DMS53 (cell line): ENCODE measurements around the gene NEK4.

Experiments
- DNase-seq: peaks from one replicate; lab custom pipeline; 2025; lab: John Stamatoyannopoulos, UW

Gene NEK4

DNA sequence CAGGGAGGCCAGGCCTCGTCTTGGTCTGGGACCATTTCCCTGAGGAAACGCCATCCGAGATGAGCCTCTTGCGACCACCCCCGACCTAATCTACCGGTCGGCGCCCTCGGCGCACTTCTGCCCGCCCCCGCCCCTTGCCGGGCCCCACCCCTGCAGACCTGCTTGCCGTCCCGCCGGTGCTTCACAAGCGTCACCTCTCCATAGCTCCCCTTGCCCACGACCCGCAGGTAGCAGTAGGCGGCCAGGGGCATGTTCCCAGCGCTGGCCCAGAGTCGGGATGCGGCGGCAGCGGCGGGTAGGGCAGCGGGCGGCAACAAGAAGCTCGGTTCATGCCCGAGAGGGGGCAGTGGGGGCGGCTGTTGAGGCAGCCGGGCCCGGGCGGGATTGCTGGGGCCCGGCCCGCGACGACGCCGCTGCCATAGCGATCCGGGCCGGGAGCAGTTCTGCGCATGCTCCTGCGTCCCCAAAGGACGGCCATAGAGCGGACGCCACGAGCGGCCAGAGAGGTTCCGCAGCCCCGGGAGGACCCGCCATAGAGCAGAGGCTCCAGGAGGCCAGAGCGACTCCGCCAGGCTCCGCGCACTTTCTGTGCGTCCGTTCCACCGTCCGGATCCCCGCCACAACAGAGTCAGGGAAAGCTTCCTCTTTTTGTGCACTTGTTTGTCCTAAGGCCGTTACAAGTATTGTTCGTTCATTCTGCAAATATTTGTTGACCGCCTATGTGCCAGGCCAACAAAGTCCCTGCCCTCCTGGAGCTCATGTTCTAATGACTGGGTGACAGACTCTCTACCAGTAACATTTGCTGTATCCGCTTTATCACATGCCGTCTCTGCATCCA, at the start of gene NEK4:
TSS of gene NEK4 (minus strand) at position 445 of the 838 bp plus-strand sequence. CDS start at position 251, 194 bp downstream.
- DNase-seq: peak; percentile 86

DNA sequence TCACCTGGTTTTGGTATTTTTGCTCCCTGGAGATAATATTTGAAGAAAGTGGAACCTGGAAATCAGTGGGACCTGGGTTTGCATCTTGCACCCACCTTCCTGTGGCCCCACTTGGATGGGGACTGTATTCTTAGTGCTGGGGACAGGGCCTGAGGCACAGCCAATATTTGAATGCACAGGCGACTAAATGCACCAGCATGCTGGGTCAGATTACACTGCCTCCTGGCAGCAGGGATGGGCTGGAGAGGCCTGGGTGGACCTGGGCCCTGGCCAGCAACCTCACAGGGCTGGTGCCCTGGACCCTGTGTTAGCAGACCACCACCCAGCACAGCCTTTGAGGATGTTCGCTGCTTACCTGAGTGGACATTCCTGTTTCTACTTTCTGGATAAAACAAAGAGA, 49.2 kb upstream of the NEK4 start:
- no peak for DNase-seq

DNA sequence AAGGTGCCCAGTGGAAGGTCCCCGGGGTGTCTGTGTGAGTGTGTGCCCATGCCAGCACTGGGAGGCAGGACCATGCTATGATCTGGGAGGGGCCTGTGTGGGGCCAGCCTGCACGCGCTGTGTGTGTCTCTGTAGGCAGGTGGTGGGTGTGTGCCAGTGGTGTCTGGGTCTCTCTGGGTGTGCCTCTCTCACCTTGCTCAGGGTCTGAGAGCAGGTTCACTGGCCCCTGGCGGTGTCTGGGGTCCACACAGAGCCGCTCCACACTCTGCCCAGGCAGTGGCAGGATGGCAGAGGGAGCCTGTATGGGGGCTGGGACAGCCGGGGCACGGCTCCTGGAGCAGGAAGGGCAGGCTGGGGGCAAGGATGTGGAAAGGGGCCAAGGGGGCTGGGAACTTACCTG, 47.1 kb upstream of the NEK4 start:
- DNase-seq: no peak

DNA sequence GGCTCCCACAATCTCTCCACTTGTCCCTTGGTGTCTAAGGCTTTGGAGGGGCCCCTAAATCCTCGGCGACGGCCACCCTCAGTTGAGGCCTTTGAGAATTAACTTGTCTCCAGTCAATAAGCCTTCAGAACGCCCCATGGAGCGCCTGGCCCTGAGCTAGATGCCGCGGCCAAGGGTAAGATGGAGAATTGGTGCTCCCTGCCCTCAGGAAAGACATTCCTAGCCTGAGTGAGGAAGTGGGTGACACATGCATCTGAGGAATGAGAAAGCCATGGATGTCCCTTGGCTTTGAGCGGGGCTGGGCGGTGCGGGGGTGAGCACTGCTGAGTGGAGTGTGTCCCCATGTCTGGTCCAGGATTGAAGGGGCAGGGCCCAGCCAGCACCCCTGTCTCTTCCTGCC, 46.5 kb upstream of the NEK4 start:
- DNase-seq: no peak

- no peak for DNase-seq
Measured at GRCh38 chr3:52816654-52817053, 45.9 kb upstream of the NEK4 start.

DNA sequence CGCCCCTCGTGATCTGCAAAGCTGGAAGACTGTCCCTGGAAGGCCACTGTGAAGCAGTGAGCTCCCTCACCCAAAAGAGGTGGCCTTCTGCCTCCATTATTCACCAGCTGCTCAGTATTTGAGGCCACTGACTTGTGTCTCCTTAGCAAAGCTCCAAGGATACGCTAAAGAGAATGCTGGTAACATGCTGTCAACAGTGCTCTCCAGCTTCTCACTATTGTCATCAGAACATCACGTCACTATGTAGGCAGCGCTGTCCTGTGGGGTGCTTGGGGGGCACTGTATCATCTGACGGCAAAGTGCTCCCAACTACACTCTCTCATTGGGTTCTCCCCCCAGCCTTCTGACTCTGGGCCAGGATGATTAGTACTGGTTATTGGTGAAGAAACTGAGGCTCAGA, 45.5 kb upstream of the NEK4 start:
- DNase-seq: no peak

DNA sequence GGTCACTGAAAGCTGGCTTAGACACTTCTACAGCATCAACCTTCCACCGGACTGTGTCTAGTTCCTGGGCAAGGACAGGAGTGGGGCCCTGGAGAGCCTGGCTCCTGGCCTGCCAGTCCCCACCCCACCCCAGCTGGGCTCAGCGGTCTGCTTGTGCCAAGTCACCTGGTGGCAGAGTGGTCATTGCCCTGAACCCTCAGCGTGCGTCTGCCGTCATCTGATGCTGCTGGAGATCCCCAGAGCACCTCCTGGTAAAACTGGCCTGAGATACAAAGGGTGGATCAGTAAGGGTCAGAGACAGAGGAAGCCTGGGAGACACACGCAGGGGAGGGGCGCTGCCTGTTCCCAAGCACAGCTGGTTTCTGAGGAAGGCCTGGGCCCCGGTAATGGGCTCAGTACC, 43.1 kb upstream of the NEK4 start:
- no peak for DNase-seq

DNA sequence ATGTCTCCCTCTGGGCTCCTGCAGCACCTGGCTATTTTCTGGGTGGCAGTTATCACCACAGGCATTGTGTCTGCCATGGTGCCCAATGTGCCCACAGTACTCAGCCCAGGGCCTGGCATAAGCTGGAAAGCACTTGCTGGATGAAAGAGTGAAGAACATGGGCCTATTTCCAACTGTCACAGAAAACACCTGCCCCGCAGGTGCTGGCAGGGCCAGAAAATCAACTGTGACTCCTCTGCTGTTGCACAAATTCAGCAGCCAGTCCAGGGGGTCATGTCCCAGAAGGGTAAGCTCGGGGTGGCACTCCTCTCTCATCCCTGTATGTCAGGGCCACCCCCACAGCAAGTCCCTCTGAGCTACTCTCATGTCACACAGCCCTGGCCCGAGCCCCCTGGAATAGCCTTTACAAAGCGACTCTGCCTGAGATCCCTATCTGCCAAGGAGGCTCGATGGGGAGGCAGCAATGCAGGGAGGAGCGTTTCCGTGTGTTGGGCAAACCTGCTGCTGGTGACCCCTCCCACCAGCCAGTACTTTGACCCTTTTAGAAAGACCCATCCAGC, 40.8 kb upstream of the NEK4 start:
- no peak for DNase-seq

- DNase-seq: no peak
Measured at GRCh38 chr3:52810923-52811322, 40.2 kb upstream of the NEK4 start.

- peak; percentile 55 for DNase-seq
Measured at GRCh38 chr3:52809662-52810377, 39.1 kb upstream of the NEK4 start.

DNA sequence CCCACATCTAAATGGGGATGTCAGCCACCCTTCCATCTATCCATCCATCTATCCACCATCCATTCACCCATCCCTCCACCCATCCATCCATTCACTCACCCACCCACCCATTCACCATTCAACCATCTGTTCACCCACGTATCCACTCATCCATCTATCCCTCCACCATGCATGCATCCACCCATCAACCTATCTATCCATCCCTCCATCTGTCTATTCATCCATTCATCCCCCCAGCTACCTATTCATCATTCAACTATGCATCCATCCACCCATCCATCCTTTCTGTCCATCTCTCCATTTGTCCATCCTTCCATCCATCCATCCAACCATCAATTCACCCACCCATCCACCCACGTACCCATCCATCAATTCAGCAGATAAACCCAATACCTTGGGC, 38.4 kb upstream of the NEK4 start:
- DNase-seq: no peak

- no peak for DNase-seq
Measured at GRCh38 chr3:52805270-52806039, 34.7 kb upstream of the NEK4 start.

GRCh38 chr3:52801839-52802238, 31.1 kb upstream of the NEK4 start:
- no peak for DNase-seq

DNA sequence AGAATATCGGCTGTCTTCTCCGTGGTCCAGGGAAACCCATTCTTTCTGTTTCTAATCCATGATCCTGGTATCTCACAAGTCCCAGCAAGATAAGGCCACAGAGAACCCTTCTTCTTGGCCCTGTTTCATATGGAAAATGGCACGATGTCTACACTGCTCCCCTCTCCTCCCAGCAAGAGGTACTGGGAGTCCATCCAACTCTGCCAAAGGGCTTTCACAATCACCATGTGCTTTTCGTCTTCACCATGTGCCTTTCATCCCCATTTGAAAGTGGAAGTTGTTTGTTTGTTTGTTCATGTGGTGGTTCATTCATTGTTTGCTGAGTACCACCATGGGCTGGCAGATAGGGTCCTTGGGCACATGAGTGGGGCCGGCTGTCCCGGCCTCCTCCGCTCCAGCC, 29.3 kb upstream of the NEK4 start:
- no peak for DNase-seq

GRCh38 chr3:52798978-52799476, 28.3 kb upstream of the NEK4 start:
- peak; percentile 36 for DNase-seq

DNA sequence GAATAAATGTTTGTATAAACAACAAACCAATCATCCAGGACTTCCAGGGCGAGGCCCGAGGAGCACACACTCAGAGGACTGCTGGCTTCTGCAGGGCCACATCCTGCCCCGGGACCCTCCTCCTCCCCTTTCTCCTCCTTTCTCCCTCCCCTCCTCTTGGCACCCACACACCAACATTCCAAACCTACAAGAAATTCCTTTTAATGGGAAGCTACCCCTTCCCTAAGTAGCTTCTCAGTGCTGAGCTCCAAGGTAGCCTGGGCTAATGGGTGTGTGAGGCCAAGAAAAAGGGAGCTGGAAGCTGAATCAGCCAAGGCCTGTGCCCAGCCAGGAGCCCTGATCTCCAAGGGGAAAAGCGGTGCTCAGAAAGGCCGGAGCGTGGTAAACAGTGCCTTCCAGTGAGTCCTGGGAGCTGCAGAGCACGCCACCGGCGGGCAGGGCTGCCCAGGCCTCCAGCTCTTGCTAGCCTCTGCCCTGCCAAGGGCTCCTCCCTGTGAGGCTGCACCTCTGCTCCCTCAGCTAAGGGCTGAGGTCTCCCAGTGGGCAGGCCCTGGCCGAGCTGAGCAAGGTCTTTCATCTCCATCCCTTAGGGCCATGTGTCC, 27.7 kb upstream of the NEK4 start:
- DNase-seq: no peak

DNA sequence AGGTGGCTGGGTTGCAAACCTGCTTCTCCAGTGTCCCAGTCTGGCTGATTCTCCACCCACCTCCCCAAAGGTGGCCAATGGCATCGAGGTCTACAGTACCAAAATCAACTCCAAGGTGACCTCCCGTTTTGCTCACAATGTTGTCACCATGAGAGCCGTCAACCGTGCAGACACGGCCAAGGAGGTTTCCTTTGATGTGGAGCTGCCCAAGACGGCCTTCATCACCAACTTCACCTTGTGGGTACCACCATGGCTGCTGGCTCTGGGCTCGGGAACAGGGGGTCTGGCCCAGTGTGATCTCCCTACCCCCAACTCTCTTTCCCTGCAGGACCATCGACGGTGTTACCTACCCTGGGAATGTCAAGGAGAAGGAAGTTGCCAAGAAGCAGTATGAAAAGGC, 25.7 kb upstream of the NEK4 start:
- DNase-seq: no peak

GRCh38 chr3:52795298-52795900, 24.7 kb upstream of the NEK4 start:
- DNase-seq: no peak

DNA sequence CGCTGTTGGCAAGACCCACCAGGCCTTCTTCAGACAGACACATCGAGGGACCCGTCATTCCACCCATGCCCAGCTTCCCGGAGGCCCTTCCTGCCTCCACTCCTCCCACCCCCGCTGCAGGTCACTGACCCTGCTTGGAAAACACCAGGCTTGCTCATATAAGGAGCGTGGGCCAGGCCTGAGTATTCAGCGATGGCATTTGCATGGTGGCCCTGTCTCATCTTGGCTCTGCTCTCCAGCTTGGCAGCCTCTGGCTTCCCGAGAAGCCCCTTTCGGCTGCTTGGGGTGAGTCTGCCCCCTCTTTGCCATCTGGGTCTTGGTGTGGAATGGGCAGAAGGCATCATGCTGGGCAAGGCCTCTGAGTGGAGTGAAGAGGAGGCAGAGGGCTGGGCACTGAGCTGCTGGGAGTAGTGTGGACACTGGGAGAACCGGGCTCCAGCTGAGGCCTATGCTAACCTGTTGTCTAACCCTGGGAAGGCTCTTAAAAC, 23.9 kb upstream of the NEK4 start, which contains the start of gene ITIH3:
TSS of gene ITIH3 (plus strand) at position 185 of the 488 bp plus-strand sequence. CDS start at position 193, 8 bp downstream.
- DNase-seq: no peak

DNA sequence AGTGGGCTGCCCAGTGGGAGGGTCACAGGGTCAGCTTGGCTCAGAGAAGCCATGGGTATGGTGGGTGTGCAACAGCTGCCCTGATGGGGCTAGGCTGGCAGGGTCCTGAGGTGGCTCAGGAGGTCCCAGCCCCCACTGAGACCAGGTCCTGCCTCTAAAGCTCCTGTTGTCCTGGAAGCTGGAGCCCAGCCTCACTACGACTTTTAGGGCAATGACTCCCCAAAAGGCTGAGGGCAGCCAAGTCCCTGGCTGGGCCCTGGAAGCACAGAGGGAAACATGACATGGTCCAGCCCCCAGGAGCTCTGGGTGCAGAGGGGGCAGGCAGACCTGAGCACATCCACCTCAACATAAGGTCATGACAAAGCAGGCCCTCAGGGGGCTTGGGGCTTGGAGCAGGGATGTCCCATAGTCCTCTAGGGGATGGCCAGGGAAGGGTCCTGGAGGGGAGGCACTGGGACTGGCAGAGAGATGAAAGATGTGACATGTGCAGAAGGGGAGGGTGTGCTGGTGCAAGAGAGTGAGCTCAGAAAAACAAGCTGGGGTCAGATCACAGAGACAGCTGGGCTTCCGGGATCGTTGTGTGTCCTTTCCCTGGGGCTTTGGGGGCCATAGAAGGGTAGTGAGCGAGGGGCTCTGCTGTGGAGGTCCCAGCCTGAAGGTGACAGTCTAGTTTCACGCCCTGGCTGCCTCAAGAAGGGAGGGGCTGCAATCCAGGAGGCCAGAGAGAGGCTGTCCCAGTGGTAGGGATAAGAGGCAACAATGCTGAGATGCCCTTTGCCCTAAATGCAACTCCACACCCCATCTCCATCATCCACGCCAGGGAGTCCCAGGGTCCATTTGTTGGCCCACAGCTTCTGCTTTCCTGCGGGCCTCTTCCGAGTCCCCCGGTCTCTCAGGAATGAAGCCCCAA, 23.2 kb upstream of the NEK4 start:
- DNase-seq: no peak
